Left ventricle myocardium inferior (tissue), 1 donor: Measurements from ENCODE around the gene LRP1B. TPM values are rescaled to one million over a fixed set of nuclear protein-coding genes. Genes with fewer than 3 reads are reported as not detected.

Experiments used
- DNase-seq: peaks from one replicate; pipeline ENCODE4 v3.0.0-alpha.2; 2020
- H3K27ac ChIP-seq: fragments of 200-600 bp; replicated peaks from 2 replicates; pipeline ENCODE4 v1.8.0; 2021
- H3K27me3 ChIP-seq: fragments of 200-600 bp; 2 replicates; pipeline ENCODE4 v1.8.0; 2021; ENCODE audit warnings: low read depth
- H3K36me3 ChIP-seq: fragments of 200-600 bp; 2 replicates; pipeline ENCODE4 v1.8.0; 2021
- H3K4me1 ChIP-seq: fragments of 200-600 bp; 2 replicates; pipeline ENCODE4 v1.8.0; 2021
- H3K4me3 ChIP-seq: fragments of 200-600 bp; 2 replicates; pipeline ENCODE4 v1.8.0; 2021; ENCODE audit warnings: mild to moderate bottlenecking, moderate library complexity
- H3K9me3 ChIP-seq: fragments of 200-600 bp; replicated peaks from 2 replicates; pipeline ENCODE4 v1.8.0; 2021
- CTCF ChIP-seq: fragments of 200-600 bp; IDR thresholded peaks from 2 replicates; pipeline ENCODE4 v1.8.0; 2021; ENCODE audit warnings: antibody characterized with exemption, mild to moderate bottlenecking, borderline replicate concordance
- intact Hi-C: fragments of 100-400 bp; cut with micrococcal nuclease; formaldehyde crosslinking; loops from one replicate; pipeline ENCODE4 v1.11.0; 2022
- total RNA-seq: library from RNA; stranded (reverse); fragmentation: NEBNext Ultra II Directional; extraction: Animal tissue kit (Norgen Biotek cat#: 25700); gene quantifications from one replicate; pipeline ENCODE4 v1.2.1, GENCODE V29; 2021
- donor health status: DM: no; HTN: yes; CAD: no; lungs with severe emphysema.

The LRP1B gene
- total RNA-seq, 1 donor from 2014 or later, result 0.08 TPM

- no peaks in the 10 kb centered on the region for H3K9me3 ChIP-seq
- no peak for DNase-seq
- TF ChIP-seq CTCF, result no peak
- H3K4me1 ChIP-seq, result peaks cover 4% of the 10 kb centered on the region
- H3K4me3 ChIP-seq, result no peak overlapping the region
- no peak overlapping the region for H3K27ac ChIP-seq
- H3K36me3 ChIP-seq, result no peaks in the 10 kb centered on the region
- no peaks in the 10 kb centered on the region for H3K27me3 ChIP-seq
- intact Hi-C loops, result no loop called here
Measured at GRCh38 chr2:141497272-141497671, 633.5 kb downstream of the LRP1B start.

DNA sequence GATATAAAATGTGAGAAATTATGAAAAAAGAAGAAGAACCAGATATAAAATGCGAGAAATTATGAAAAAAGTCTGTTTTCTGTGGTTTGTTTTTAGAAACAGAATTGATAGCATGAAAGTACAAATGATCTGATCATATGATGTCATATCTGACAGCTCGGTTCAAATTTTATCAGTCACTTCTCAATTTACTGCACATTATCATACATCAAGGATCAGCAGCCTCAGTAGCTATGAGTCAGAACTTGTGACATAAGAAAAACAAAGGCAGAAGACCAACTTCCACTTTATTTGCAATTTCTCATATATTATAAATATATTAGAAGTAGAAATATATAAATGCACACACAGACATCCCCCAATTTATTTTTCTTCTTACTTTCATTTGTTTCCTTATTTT, 634.0 kb downstream of the LRP1B start:
- peaks cover 4% of the 10 kb centered on the region for H3K4me1 ChIP-seq
- H3K27me3 ChIP-seq, result no peaks in the 10 kb centered on the region
- no peak for TF ChIP-seq CTCF
- H3K36me3 ChIP-seq, result no peaks in the 10 kb centered on the region
- intact Hi-C loops, result no loop called here
- no peak overlapping the region for H3K27ac ChIP-seq
- H3K9me3 ChIP-seq, result no peaks in the 10 kb centered on the region
- no peak overlapping the region for H3K4me3 ChIP-seq
- no peak for DNase-seq

- Histone ChIP-seq H3K9me3 (no peaks in the 10 kb centered on the region), H3K36me3 (no peaks in the 10 kb centered on the region), H3K27me3 (no peaks in the 10 kb centered on the region), H3K27ac (no peak overlapping the region), H3K4me1 (peaks cover 4% of the 10 kb centered on the region), H3K4me3 (no peak overlapping the region)
- no peak for TF ChIP-seq CTCF
- intact Hi-C loops, result no loop called here
- DNase-seq, result no peak
Measured at GRCh38 chr2:141493936-141494335, 636.9 kb downstream of the LRP1B start.

GRCh38 chr2:141492816-141493215, 638.0 kb downstream of the LRP1B start:
- intact Hi-C loops, result no loop called here
- no peaks in the 10 kb centered on the region for H3K27me3 ChIP-seq
- no peak for TF ChIP-seq CTCF
- no peak overlapping the region for H3K4me3 ChIP-seq
- no peak overlapping the region for H3K27ac ChIP-seq
- H3K36me3 ChIP-seq, result no peaks in the 10 kb centered on the region
- no peak for DNase-seq
- H3K4me1 ChIP-seq, result no peaks in the 10 kb centered on the region
- H3K9me3 ChIP-seq, result no peaks in the 10 kb centered on the region

DNA sequence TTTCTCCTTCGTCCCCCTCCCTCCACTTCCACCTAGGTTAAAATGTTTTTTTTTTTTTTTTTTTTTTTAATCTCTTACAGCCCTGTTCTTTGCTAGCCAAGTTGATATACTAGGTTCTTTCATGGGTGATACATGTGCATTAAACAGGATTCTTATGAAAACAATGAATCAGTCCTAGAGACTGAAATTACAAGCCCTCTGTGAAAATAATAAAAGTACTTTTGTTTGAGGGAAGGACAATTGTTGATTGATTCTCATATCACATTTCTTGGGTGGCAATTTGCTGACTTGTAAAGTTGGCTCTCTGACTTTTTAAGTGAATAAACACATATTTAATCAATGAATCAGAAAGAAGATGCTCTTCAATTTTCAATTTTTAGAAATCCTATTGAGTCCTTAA, 639.9 kb downstream of the LRP1B start:
- H3K4me1 ChIP-seq, result no peaks in the 10 kb centered on the region
- H3K36me3 ChIP-seq, result no peaks in the 10 kb centered on the region
- TF ChIP-seq CTCF, result no peak
- no peak overlapping the region for H3K4me3 ChIP-seq
- H3K9me3 ChIP-seq, result no peaks in the 10 kb centered on the region
- DNase-seq, result no peak
- no peaks in the 10 kb centered on the region for H3K27me3 ChIP-seq
- H3K27ac ChIP-seq, result no peak overlapping the region
- intact Hi-C loops, result no loop called here

GRCh38 chr2:141482697-141483096, 648.1 kb downstream of the LRP1B start:
- Histone ChIP-seq H3K36me3 (no peaks in the 10 kb centered on the region), H3K4me1 (no peaks in the 10 kb centered on the region), H3K9me3 (no peaks in the 10 kb centered on the region), H3K4me3 (no peak overlapping the region), H3K27ac (no peak overlapping the region), H3K27me3 (no peaks in the 10 kb centered on the region)
- DNase-seq, result no peak
- no peak for TF ChIP-seq CTCF
- intact Hi-C loops, result no loop called here
